GM10248 (cell line): ENCODE results near the gene PARP8.
A peak's percentile ranks its signal among the peaks of the same experiment; 100 is the strongest.
"Not testable (repeated sequence)": the region's sequence is repeated elsewhere in the genome, so short reads cannot be mapped to it uniquely, and the experiment has no call there.

Source experiments
- CTCF ChIA-PET: fragments of 300-600 bp; sonication (Branson Sonifier 250); formaldehyde crosslinking; extraction: SDS; loops from one replicate; lab custom pipeline; 2021; ENCODE audit warnings: antibody characterized with exemption; lab: Yijun Ruan, JAX
- POLR2A ChIA-PET: fragments of 350-650 bp; sonication (Branson Sonifier 250); formaldehyde crosslinking; extraction: SDS; loops from one replicate; lab custom pipeline; 2020; ENCODE audit warnings: antibody characterized with exemption; lab: Yijun Ruan, JAX
- DNase-seq: peaks from one replicate; pipeline ENCODE4 v3.0.0; 2012; ENCODE audit errors: extremely low spot score
- TF ChIP-seq, protein P1 (sequence below): IDR thresholded peaks from 2 replicates; pipeline ENCODE4 v1.5.1; 2012; ENCODE audit warnings: mild to moderate bottlenecking, low read depth; ENCODE audit errors: extremely low read depth, missing control alignments, control extremely low read depth

Gene PARP8

GRCh38 chr5:50799596-50799995 lies 133.2 kb downstream of the PARP8 start:
- no peak for DNase-seq
- ChIA-PET CTCF (no interaction called here), POLR2A (no interaction called here)
- TF ChIP-seq, protein P1, sequence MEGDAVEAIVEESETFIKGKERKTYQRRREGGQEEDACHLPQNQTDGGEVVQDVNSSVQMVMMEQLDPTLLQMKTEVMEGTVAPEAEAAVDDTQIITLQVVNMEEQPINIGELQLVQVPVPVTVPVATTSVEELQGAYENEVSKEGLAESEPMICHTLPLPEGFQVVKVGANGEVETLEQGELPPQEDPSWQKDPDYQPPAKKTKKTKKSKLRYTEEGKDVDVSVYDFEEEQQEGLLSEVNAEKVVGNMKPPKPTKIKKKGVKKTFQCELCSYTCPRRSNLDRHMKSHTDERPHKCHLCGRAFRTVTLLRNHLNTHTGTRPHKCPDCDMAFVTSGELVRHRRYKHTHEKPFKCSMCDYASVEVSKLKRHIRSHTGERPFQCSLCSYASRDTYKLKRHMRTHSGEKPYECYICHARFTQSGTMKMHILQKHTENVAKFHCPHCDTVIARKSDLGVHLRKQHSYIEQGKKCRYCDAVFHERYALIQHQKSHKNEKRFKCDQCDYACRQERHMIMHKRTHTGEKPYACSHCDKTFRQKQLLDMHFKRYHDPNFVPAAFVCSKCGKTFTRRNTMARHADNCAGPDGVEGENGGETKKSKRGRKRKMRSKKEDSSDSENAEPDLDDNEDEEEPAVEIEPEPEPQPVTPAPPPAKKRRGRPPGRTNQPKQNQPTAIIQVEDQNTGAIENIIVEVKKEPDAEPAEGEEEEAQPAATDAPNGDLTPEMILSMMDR, result no peak

GRCh38 chr5:50800410-50800809 lies 134.0 kb downstream of the PARP8 start:
- peak; percentile 9 for DNase-seq

GRCh38 chr5:50807661-50808060 lies 141.2 kb downstream of the PARP8 start:
- TF ChIP-seq, protein P1, result no peak
- POLR2A ChIA-PET, result no interaction called here
- CTCF ChIA-PET, result no interaction called here
- DNase-seq, result no peak

More at GRCh38 chr5:50800410-50800809, 134.0 kb downstream of the PARP8 start:
- TF ChIP-seq, protein P1, result no peak
- ChIA-PET CTCF (no interaction called here), POLR2A (no interaction called here)

- CTCF ChIA-PET, result no interaction called here
- no peak for DNase-seq
- TF ChIP-seq, protein P1, result no peak
- POLR2A ChIA-PET, result no interaction called here
Observed at GRCh38 chr5:50808406-50808805, 142.0 kb downstream of the PARP8 start.

DNA sequence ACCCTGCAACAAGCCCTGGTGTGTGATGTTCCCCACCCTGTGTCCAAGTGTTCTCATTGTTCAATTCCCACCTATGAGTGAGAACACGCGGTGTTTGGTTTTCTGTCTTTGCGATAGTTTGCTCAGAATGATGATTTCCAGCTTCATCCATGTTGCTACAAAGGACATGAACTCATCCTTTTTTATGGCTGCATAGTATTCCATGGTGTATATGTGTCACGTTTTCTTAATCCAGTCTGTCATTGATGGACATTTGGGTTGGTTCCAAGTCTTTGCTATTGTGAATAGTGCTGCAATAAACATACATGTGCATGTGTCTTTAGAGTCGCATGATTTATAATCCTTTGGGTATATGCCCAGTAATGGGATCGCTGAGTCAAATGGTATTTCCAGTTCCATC lies 145.3 kb downstream of the PARP8 start:
- CTCF ChIA-PET, POLR2A ChIA-PET, DNase-seq: not testable (repeated sequence)

DNA sequence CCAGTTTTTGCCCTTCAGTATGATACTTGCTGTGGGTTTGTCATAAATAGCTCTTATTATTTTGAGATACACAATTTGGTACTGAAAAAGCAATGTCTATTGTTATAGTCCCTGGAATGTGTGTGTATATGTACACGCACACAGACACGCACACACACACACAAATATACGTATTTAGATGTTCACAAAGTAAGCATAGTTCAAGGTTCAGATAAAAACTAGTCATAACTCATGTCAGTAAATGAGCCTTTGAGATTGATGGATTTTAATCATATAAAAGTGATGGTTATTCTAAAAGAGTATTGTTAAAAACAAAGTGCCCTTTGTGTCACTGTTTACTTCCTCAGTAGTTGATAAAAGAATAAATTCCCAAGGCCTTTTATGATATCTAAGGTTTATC lies 147.3 kb downstream of the PARP8 start:
- ChIA-PET CTCF (no interaction called here), POLR2A (no interaction called here)
- DNase-seq, result no peak
- TF ChIP-seq, protein P1, result no peak

- no peak for DNase-seq
- ChIA-PET POLR2A (no interaction called here), CTCF (interaction anchor here (1.3 to 1.5 kb wide), 2 partner anchors 14 to 27 kb away, joined by 3 to 4 read pairs; no protein-coding TSS in a partner anchor)
- TF ChIP-seq, protein P1, result no peak
Observed at GRCh38 chr5:50814556-50814955, 148.1 kb downstream of the PARP8 start.
